CD4-positive, alpha-beta T cell treated with Interleukin-1 beta for 1 hour (primary cell): ENCODE data around the gene RPL22.

Experiments
- DNase-seq, 2 donors: peaks; one replicate each; pipeline ENCODE4 v3.0.0-alpha.2; 2020 to 2022

Gene RPL22

DNA sequence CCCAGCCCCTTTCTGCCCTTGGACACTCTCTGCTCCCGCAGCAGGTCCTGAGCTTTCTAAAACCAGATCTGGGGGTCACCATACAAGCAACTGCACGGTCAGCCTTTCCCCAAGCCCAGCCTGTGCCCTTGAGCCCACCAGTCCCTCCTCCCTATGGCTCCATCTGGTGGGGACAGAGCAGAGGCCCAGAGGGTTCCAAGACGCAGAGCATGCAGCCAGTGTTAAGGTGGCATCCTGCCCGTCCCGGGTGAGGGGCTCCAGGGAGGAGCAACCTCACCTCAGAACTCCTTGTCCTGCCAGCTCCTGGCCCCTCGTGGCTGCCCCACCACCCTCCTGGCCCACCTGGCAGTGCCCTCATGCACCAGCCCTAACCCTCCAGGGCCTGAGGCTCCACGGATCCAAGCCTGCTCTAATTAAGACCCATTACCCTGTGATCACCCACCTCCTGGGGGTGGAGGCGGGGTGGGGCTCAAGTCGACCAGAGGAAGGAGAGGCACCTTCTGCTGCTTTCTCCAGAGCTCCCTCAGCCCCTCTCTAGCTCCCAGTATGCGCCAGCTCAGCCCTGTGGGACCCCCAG, 27.8 kb downstream of the RPL22 start:
- DNase-seq = no peak

DNA sequence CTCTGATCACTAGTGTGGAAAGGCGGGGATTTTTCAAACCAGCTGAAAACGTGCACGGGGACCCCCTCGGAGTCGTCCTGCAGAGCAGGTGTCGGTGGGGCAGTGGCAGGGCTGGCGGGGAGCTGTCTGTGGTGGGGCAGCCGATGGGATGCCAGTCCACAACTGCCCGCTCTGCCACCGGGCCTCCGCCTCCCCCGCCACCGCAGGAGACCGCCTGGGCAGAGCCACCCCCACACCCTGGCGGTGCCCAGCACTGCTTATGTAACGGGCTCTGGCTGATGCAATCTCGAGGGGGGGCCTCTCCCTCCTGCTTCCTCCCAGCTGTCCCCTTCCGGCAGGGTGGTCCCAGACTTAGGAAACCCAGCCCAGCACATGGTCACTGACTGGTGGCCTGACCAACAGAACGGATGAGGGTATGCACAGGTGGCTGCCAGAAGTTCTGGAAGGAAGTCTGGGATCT, 28.6 kb downstream of the RPL22 start:
- DNase-seq = no peak

- no peak for DNase-seq
Observed at GRCh38 chr1:6170116-6170741, 29.2 kb downstream of the RPL22 start.

DNA sequence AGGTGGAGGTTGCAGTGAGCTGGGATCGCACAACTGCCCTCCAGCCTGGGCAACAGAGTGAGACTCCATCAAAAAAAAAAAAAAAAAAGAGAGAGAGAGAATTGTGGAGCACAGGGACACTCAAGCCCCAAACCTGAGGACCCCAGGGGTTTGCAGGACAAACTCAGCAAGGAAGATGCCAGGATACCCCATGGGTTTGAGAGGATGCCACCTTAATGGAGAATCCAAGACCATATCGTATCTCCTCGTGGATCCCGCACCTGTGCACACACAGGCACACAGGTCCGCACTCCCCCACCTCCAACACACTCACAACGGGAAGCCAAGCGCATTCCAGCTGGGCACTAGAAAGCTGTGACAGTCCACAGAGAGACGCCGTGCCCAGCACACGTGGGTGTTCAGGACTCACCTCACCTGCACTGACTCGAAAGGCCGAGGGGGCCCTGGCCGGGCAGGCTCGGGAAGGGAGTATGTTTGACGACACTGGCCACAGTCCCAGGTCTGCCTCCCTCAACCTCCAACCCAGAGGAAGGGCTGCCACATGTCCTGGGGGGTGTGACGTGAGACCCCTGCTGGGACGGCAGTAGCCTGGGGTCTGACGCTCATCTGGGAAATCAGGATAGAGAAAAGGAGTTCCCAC, 30.3 kb downstream of the RPL22 start:
- DNase-seq = no peak

GRCh38 chr1:6167391-6168303, 31.7 kb downstream of the RPL22 start:
- DNase-seq = no peak

DNA sequence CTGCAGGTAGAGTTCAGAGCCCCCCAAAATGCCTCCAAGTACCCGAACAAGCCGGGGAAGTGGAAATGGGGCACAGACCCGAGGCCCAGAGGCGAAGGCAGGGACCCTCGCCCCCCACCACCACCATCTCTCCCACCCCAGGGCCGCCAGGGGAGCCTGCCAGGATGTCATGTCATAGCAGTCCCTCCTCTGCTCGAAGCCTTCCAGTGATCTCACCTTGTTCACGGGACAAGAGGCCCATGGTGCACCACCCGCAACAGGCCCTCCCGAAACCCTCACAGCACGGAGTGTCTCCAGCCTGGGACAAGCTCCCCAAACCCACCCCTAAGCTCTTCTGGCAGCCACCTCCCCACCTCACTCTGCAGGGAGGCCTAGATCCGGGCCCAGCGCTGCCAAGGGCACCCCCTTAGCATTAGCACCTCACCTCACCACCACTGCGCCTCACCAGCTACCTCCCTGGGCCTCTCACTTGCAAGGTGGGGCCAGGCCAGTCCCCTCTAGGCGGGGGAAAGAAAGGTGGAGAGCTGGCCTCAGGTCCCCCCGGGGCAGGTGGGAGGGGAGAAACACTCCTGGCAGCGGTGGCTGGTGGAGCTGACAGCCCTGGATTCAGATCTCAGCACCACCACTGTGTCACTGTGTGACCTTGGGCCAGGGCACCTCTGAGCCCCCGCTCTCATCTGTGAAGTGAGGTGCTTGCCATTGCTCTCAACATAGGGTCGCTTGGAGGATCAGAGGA, 32.6 kb downstream of the RPL22 start:
- DNase-seq = no peak

DNA sequence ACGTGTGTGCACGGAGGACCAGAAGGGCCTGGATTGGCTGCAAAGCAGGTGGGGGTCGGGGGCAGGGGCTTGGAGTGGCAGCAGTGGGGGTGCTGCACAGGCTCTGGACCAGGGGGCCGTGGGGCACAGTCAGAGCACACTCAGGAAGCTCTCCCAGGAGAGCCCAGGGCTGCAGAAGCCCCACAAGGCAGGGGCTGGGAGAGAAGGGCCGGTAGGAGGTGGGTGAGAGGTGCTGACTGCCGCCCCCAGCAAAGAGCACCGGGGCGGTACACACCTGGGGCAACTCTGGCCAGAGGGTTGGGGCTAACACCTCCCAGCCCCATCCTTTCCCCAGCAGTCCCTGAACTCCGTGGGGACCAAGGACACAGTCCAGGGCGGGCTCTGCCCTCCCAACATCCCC, 33.2 kb downstream of the RPL22 start:
- no peak for DNase-seq

GRCh38 chr1:6165441-6165985, 33.9 kb downstream of the RPL22 start:
- no peak for DNase-seq

DNA sequence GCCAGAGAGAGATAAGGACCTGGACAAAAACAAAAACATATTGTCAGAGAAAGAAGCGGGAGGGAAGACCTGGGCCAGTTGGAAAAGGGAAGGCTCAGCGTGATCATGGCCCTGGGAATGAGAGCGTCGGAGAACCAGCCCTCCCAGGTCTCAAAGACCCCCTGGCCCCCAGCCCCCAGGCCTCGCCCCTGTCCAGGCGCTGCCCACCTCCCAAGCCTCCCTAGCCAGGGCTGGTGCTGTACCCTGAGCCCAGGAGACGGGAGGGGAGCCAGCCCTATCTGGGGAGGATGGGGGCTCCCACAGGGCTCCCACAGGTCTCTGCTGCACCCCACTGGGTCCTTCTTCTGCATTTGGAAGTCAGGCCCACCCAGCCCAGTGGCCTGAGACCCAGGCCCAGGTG, 34.4 kb downstream of the RPL22 start:
- no peak for DNase-seq

- DNase-seq = no peak
Observed at GRCh38 chr1:6163973-6164617, 35.3 kb downstream of the RPL22 start.

DNA sequence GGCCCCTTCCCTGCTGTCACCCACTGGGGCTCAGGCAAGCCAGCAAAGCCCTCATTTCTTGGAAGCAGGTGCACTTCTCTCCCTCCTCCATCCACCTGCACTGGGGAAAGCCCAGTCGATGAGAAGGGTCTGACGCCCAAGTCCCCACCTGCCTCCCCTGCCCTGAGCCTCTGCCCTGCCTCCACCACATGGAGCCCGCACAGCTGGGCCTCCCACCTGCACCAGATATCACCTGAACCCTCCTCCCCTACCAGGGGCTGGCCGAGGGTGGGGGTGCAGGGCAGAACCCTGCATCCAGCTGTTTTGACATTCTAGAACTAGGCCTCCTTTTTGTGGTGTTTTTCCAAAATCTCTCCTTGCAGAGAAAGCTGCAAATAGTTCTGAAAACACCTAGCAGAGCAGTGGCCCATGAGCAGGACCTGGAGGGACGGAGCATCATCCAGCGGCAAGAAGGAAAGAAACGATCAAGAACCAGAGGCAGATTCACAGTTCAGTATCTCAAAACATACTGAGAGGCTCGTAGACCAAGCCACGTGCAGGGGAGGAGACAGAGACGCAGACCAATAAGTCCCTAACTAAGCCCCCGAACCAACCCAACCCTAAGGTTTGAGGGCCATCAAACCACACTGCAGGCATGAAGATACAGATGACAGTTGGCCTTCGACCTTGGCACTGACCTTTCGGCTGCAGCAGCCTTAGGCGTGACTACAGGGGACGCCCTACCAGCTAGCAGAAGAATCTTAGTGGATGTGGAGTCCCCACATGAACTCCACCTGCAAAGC, 36.0 kb downstream of the RPL22 start:
- no peak for DNase-seq

GRCh38 chr1:6162773-6163172, 36.6 kb downstream of the RPL22 start:
- no peak for DNase-seq

DNA sequence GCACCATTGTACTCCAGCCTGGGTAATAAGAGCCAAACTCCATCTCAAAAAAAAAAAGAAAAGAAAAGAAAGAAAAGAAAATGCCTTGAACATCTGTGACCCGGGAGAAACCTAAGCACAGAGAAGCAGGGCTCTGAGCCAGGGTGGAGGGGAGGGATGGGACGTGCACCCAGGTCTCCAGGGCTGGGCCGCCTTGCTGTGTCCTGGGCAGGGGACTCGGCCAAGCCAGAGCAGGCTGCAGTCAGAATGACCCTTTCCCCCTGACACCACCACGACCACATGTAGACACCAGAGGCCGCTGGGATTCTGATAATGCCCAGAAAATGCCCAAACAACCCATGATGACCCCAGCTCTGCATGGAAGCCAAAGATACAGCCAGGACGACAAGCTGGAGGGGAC, 37.1 kb downstream of the RPL22 start:
- DNase-seq = no peak

DNA sequence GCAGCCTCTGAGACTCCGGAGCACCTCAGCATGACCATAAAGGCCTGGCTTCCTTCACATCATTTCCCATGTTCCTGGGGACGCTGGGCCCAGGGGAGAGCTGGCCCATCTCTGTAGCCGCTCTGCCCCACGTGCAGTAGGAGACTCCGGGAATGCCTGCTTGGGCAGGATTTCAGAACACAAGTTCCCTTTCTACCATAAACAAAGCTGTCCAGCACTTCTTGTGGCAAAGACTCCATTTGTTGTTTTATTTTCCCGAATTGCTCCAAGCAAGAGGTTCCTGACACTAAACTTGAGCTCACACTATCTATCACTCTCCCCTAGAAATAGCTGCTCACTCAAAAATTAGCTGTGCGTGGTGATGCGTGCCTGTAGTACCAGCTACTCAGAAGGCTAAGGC, 41.2 kb downstream of the RPL22 start:
- DNase-seq = no peak

GRCh38 chr1:6157528-6158174, 41.7 kb downstream of the RPL22 start:
- DNase-seq = no peak

- DNase-seq = no peak
Observed at GRCh38 chr1:6157132-6157527, 42.3 kb downstream of the RPL22 start.

DNA sequence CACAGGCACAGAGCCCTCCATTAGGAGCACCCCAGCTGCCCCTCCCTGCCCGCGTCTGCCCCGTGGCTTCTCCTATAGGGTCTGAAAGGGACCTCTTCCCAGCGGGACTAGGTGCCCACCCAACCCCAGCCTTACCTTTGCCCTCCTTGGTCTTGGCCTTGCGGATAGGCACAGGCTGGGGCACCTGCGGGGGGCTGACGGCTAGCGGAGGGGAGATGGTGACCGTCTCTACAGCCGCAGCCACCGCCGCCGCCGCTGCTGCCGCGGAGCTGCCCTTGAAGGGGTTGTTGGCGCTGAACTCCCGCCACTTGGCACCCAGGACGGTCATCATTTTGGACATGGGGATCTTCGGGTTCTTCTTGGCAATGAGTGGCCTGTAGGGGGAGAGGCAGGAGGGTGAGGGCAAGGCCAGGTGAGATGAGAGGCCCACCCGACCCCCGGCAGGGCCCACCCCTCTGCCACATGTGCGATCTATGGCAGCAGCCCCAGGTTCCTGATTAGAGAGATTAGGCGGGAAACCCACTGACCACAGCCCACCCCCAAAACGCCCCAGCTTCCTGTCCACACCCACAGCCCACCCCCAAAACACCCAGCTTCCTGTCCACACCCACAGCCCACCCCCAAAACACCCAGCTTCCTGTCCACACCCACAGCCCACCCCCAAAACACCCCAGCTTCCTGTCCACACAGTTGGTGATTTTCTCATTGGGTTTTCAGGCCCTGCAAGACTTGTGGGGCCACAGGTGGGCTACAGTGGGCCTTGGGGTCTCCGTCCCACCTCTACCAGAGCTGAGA, 44.7 kb downstream of the RPL22 start:
- no peak for DNase-seq

- no peak for DNase-seq
Observed at GRCh38 chr1:6152882-6153281, 46.5 kb downstream of the RPL22 start.

DNA sequence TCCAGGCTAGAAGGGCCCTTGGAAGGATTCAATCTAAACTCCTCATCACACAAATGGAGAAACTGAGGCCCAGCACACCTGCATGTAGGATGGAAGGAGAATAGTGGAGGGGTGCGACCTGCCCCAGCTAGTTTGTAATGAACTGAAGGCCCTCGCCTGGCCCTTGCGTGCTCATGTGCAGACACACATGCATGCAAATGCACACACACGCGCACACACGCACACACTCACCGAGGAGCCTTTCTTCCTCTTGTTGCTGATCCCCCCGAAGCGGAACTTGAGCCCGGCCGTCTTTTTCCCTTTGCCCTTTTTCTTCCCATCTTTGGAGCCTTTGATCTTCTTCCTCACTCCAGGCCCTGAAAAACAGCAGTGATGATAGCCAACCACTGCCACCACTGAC, 47.2 kb downstream of the RPL22 start:
- no peak for DNase-seq
